MCF 10A (cell line): ENCODE data around the gene MTERF2. TPM values are rescaled to one million over a fixed set of nuclear protein-coding genes. Genes with fewer than 3 reads are reported as not detected.

Experiments
- BruUV-seq: library from RNA; stranded (reverse); fragments of 400-500 nt; replicated peaks from 2 replicates; lab custom pipeline; 2021; lab: Mats Ljungman, UMichigan
- CTCF ChIA-PET: fragments of 300-600 bp; sonication (Branson Sonifier 250); formaldehyde crosslinking; extraction: SDS; loops from one replicate; lab custom pipeline; 2021; ENCODE audit warnings: antibody characterized with exemption, inconsistent platforms; lab: Yijun Ruan, JAX
- POLR2A ChIA-PET: fragments of 300-600, 350-650 bp; sonication (Branson Sonifier 250); formaldehyde crosslinking; extraction: SDS; loops from one replicate; lab custom pipeline; 2020; ENCODE audit warnings: antibody characterized with exemption, inconsistent platforms; lab: Yijun Ruan, JAX
- DNase-seq: peaks from one replicate; pipeline ENCODE4 v3.0.0-alpha.2; 2018; ENCODE audit not compliant: unreplicated experiment
- H3K27ac Mint-ChIP-seq: one replicate; pipeline ENCODE4 v1.8.0; 2022; ENCODE audit warnings: mild to moderate bottlenecking, low read depth, mixed read lengths; ENCODE audit not compliant: unreplicated experiment
- H3K27me3 Mint-ChIP-seq: one replicate; pipeline ENCODE4 v1.8.0; 2022; ENCODE audit warnings: mixed read lengths; ENCODE audit not compliant: insufficient read depth, unreplicated experiment
- H3K36me3 Mint-ChIP-seq: one replicate; pipeline ENCODE4 v1.8.0; 2022; ENCODE audit warnings: mild to moderate bottlenecking, moderate library complexity, mixed read lengths; ENCODE audit not compliant: insufficient read depth, unreplicated experiment
- H3K4me1 Mint-ChIP-seq: one replicate; pipeline ENCODE4 v1.8.0; 2022; ENCODE audit warnings: mixed read lengths; ENCODE audit not compliant: insufficient read depth, unreplicated experiment
- H3K4me3 Mint-ChIP-seq: one replicate; pipeline ENCODE4 v1.8.0; 2022; ENCODE audit warnings: mild to moderate bottlenecking, moderate library complexity, mixed read lengths; ENCODE audit not compliant: unreplicated experiment
- H3K9me3 Mint-ChIP-seq: one replicate; pipeline ENCODE4 v1.8.0; 2022; ENCODE audit warnings: mixed read lengths; ENCODE audit not compliant: unreplicated experiment
- intact Hi-C: fragments of 100-400 bp; cut with micrococcal nuclease; formaldehyde crosslinking; loops from 2 replicates; pipeline ENCODE4 v1.14.1; 2022
- total RNA-seq: library from RNA; stranded (reverse); gene quantifications from 2 replicates; pipeline ENCODE4 v1.2.3, GENCODE V29; 2022
- TF ChIP-seq, protein P1 (sequence below): fragments of 200-600 bp; IDR thresholded peaks from one replicate; pipeline ENCODE4 v1.8.0; 2022; ENCODE audit warnings: antibody characterized with exemption, mild to moderate bottlenecking; ENCODE audit not compliant: unreplicated experiment

Gene MTERF2
- total RNA-seq, 1 experiment from 2014 or later, result 9.3 TPM

DNA sequence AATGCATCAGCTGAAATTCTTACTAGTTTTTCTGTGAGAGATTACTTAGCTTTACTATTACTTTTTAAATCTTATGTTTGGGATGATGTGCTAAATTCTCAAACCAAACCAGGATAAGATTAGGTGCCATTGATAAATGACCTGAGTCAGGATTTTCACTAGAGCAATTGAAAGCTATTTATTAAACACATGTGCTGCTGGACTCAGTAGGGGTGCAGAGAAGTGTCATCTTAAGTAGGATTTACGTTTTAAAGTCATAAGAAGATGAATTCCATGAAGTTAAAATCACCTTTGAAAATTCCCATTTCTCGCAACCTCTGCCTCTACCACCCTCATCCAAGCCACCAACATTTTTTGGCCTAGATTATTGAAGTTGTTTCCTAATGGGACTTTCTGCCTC, 22.4 kb downstream of the MTERF2 start:
- H3K4me1 Mint-ChIP-seq, result peaks cover 21% of the 10 kb centered on the region
- no TSS peak for BruUV-seq
- intact Hi-C loops, result no loop called here
- peaks cover 57% of the 10 kb centered on the region for H3K36me3 Mint-ChIP-seq
- H3K9me3 Mint-ChIP-seq, result no peaks in the 10 kb centered on the region
- no peak for DNase-seq
- CTCF ChIA-PET, result no interaction called here
- TF ChIP-seq, protein P1, sequence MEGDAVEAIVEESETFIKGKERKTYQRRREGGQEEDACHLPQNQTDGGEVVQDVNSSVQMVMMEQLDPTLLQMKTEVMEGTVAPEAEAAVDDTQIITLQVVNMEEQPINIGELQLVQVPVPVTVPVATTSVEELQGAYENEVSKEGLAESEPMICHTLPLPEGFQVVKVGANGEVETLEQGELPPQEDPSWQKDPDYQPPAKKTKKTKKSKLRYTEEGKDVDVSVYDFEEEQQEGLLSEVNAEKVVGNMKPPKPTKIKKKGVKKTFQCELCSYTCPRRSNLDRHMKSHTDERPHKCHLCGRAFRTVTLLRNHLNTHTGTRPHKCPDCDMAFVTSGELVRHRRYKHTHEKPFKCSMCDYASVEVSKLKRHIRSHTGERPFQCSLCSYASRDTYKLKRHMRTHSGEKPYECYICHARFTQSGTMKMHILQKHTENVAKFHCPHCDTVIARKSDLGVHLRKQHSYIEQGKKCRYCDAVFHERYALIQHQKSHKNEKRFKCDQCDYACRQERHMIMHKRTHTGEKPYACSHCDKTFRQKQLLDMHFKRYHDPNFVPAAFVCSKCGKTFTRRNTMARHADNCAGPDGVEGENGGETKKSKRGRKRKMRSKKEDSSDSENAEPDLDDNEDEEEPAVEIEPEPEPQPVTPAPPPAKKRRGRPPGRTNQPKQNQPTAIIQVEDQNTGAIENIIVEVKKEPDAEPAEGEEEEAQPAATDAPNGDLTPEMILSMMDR, result no peak
- no peak overlapping the region for H3K4me3 Mint-ChIP-seq
- no peak overlapping the region for H3K27ac Mint-ChIP-seq
- POLR2A ChIA-PET, result interaction anchor here (0.7 kb wide), 1 partner anchor 13 kb away, joined by 3 read pairs; no protein-coding TSS in a partner anchor
- H3K27me3 Mint-ChIP-seq, result no peaks in the 10 kb centered on the region

GRCh38 chr12:106962286-106962685, 24.7 kb downstream of the MTERF2 start:
- CTCF ChIA-PET, result interaction anchor here (0.7 to 1.2 kb wide), 3 partner anchors 15 to 1328 kb away, joined by 3 to 4 read pairs (median 3); no protein-coding TSS in a partner anchor

DNA sequence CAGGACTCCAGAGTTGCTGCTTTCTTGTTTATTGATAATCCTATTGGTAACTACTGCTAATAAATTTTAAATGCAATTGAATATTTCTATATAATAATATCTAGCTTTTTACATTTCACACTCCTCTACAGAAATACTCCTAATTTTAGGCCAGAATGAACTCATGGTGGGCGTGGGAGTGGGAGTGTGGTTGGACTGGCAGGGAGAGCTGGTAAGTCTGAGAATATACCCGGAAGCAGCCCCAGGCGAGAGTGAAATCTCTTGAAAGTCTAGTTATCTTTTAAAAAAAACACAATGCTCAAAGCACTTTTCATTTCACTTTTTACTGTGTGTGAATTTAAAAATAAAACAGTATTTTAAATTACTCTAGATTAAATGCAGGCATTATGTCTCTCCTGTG, 26.5 kb downstream of the MTERF2 start:
- TF ChIP-seq, protein P1, result no peak
- no peak for DNase-seq
- Mint-ChIP-seq H3K4me3 (no peak overlapping the region), H3K4me1 (peaks cover 29% of the 10 kb centered on the region), H3K36me3 (peaks cover 30% of the 10 kb centered on the region), H3K27me3 (no peaks in the 10 kb centered on the region), H3K27ac (no peak overlapping the region), H3K9me3 (no peaks in the 10 kb centered on the region)
- ChIA-PET POLR2A (interaction anchor here (0.8 to 2.0 kb wide), 4 partner anchors 14 to 27 kb away, joined by 3 to 7 read pairs (median 5); partner anchors contain the start of gene MTERF2), CTCF (interaction anchor here (0.5 to 1.1 kb wide), 4 partner anchors 21 to 1241 kb away, joined by 3 to 4 read pairs (median 4); no protein-coding TSS in a partner anchor)
- intact Hi-C loops, result no loop called here
- no TSS peak for BruUV-seq

More at GRCh38 chr12:106962286-106962685, 24.7 kb downstream of the MTERF2 start:
- POLR2A ChIA-PET, result interaction anchor here (0.7 kb wide), 1 partner anchor 10 kb away, joined by 3 read pairs; no protein-coding TSS in a partner anchor
- Mint-ChIP-seq H3K4me1 (peaks cover 29% of the 10 kb centered on the region), H3K9me3 (no peaks in the 10 kb centered on the region), H3K36me3 (peaks cover 42% of the 10 kb centered on the region), H3K27me3 (no peaks in the 10 kb centered on the region), H3K27ac (peak overlapping the region; percentile 27), H3K4me3 (no peak overlapping the region)
- intact Hi-C loops, result no loop called here
- TF ChIP-seq, protein P1, result no peak
- DNase-seq, result no peak
- no TSS peak for BruUV-seq

GRCh38 chr12:106957583-106957982, 29.4 kb downstream of the MTERF2 start:
- Mint-ChIP-seq H3K27me3 (no peaks in the 10 kb centered on the region), H3K27ac (peak overlapping the region; percentile 95), H3K9me3 (no peaks in the 10 kb centered on the region), H3K36me3 (peaks cover 19% of the 10 kb centered on the region), H3K4me3 (peak overlapping the region; percentile 95), H3K4me1 (peaks cover 23% of the 10 kb centered on the region)
- TF ChIP-seq, protein P1, result no peak
- BruUV-seq, result no TSS peak
- intact Hi-C loops, result loop anchor here (5.0 kb wide), 1 partner anchor 560 kb away; no protein-coding TSS in a partner anchor
- POLR2A ChIA-PET, result interaction anchor here (0.8 to 2.2 kb wide), 5 partner anchors 13 to 136 kb away, joined by 3 to 8 read pairs (median 5); partner anchors contain the start of genes CRY1 and MTERF2
- CTCF ChIA-PET, result no interaction called here
- no peak for DNase-seq
